Testis (tissue), 2 donors: Measurements from ENCODE around the gene DLG2.

Source experiments
- POLR2A ChIP-seq: fragments of 450-650 bp; IDR thresholded peaks from one replicate; pipeline ENCODE4 v1.6.1; 2017; ENCODE audit warnings: antibody characterized with exemption, mild to moderate bottlenecking, moderate library complexity
- TF ChIP-seq, protein P1 (sequence below), 3 experiments: fragments of 450-650 bp in 2 of 3; fragments of 200-600 bp in 1 of 3; sonication (generic) in 1 of 3; IDR thresholded peaks; one replicate each; pipeline ENCODE4 v1.5.1; 2016 to 2019; ENCODE audit warnings: antibody characterized with exemption in 3 of 3, mild to moderate bottlenecking in 2 of 3, moderate library complexity in 1 of 3

GRCh38 chr11:83723999-83724398, 1903.1 kb downstream of the DLG2 start:
- TF ChIP-seq, protein P1, sequence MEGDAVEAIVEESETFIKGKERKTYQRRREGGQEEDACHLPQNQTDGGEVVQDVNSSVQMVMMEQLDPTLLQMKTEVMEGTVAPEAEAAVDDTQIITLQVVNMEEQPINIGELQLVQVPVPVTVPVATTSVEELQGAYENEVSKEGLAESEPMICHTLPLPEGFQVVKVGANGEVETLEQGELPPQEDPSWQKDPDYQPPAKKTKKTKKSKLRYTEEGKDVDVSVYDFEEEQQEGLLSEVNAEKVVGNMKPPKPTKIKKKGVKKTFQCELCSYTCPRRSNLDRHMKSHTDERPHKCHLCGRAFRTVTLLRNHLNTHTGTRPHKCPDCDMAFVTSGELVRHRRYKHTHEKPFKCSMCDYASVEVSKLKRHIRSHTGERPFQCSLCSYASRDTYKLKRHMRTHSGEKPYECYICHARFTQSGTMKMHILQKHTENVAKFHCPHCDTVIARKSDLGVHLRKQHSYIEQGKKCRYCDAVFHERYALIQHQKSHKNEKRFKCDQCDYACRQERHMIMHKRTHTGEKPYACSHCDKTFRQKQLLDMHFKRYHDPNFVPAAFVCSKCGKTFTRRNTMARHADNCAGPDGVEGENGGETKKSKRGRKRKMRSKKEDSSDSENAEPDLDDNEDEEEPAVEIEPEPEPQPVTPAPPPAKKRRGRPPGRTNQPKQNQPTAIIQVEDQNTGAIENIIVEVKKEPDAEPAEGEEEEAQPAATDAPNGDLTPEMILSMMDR (IDR thresholded peaks at IDR 0.05), result no peak
- no peak for TF ChIP-seq POLR2A
